HepG2 (cell line): ENCODE measurements around the gene SRSF3. TPM values are rescaled to one million over a fixed set of nuclear protein-coding genes. Genes with fewer than 3 reads are reported as not detected.
A peak's percentile ranks its signal among the peaks of the same experiment; 100 is the strongest.

Experiments used
- GLI4 ChIP-seq: sonication (generic); formaldehyde crosslinking; IDR thresholded peaks from 2 replicates; pipeline ENCODE4 v1.5.1; 2020; ENCODE audit warnings: missing genetic modification reagents, mild to moderate bottlenecking, moderate library complexity, borderline replicate concordance
- KAT2B ChIP-seq: fragments of 150-350 bp; IDR thresholded peaks from 2 replicates; pipeline ENCODE4 v1.6.1; 2014; ENCODE audit warnings: low read depth, low read length, borderline replicate concordance
- MTF1 ChIP-seq: sonication (generic); formaldehyde crosslinking; IDR thresholded peaks from 2 replicates; pipeline ENCODE4 v1.5.0; 2020; ENCODE audit warnings: missing genetic modification reagents
- MXD4 ChIP-seq: IDR thresholded peaks from 2 replicates; pipeline ENCODE4 v1.6.1; 2016; ENCODE audit warnings: mild to moderate bottlenecking, missing biosample characterization, missing genetic modification reagents
- PAX8 ChIP-seq: sonication (generic); formaldehyde crosslinking; IDR thresholded peaks from 2 replicates; pipeline ENCODE4 v1.8.0; 2022; ENCODE audit warnings: mild to moderate bottlenecking, missing genetic modification reagents, borderline replicate concordance
- XRCC5 ChIP-seq: fragments of 200-400 bp; formaldehyde crosslinking; optimal IDR thresholded peaks from 2 replicates; pipeline ENCODE3; 2017; ENCODE audit warnings: mild to moderate bottlenecking, low read length
- ZNF253 ChIP-seq: sonication (generic); formaldehyde crosslinking; IDR thresholded peaks from 2 replicates; pipeline ENCODE4 v1.8.0; 2022; ENCODE audit warnings: mild to moderate bottlenecking, missing genetic modification reagents, borderline replicate concordance
- ZNF335 ChIP-seq: sonication (generic); formaldehyde crosslinking; IDR thresholded peaks from 2 replicates; pipeline ENCODE4 v1.4.0; 2020; ENCODE audit warnings: missing genetic modification reagents
- ZNF577 ChIP-seq: sonication (generic); formaldehyde crosslinking; IDR thresholded peaks from 2 replicates; pipeline ENCODE4 v1.4.0; 2020; ENCODE audit warnings: mild to moderate bottlenecking, low read depth, missing genetic modification reagents, borderline replicate concordance
- ZNF781 ChIP-seq: sonication (generic); formaldehyde crosslinking; IDR thresholded peaks from 2 replicates; pipeline ENCODE4 v1.5.1; 2020; ENCODE audit warnings: borderline replicate concordance, mild to moderate bottlenecking, missing genetic modification reagents; ENCODE audit errors: not compliant biosample characterization
- ZSCAN29 ChIP-seq: sonication (generic); formaldehyde crosslinking; conservative IDR thresholded peaks from 2 replicates; pipeline ENCODE4 v1.4.0; 2020; ENCODE audit warnings: mild to moderate bottlenecking, missing genetic modification reagents
- polyA plus RNA-seq, 8 experiments: library from polyadenylated mRNA; depleted of rRNA in 3 of 8; stranded (reverse) in 7 of 8; unstranded in 1 of 8; fragments of >200 nt; fragmentation: Illumina TruSeq in 4 of 8; extraction: Trizol in 4 of 8; gene quantifications; 2 replicates each; pipeline versions ENCODE4 v1.2.1 to v1.2.3, GENCODE V29; 2011 to 2016; ENCODE audit warnings: low read depth in 4 of 8, missing spikeins in 1 of 8, mixed read lengths in 1 of 8; ENCODE audit not compliant: insufficient read depth in 1 of 8
- total RNA-seq, 5 experiments: library from RNA; depleted of rRNA; stranded (reverse); fragments of >200 nt; fragmentation: Illumina TruSeq; extraction: Trizol; gene quantifications; 2 replicates each; pipeline ENCODE4 v1.2.3, GENCODE V29; 2016; ENCODE audit warnings: low read depth in 1 of 5
- TF ChIP-seq, protein P1 (sequence below): sonication (generic); formaldehyde crosslinking; IDR thresholded peaks from 2 replicates; pipeline ENCODE4 v1.9.0; 2021; ENCODE audit warnings: missing genetic modification reagents, borderline replicate concordance
- TF ChIP-seq, protein P2 (sequence below): sonication (generic); formaldehyde crosslinking; IDR thresholded peaks from 2 replicates; pipeline ENCODE4 v1.4.0; 2020; ENCODE audit warnings: mild to moderate bottlenecking, missing genetic modification reagents
- TF ChIP-seq, protein P3 (sequence below): sonication (generic); formaldehyde crosslinking; IDR thresholded peaks from 2 replicates; pipeline ENCODE4 v1.5.1; 2020; ENCODE audit warnings: missing genetic modification reagents, mild to moderate bottlenecking, borderline replicate concordance
- TF ChIP-seq, protein P4 (sequence below): sonication (generic); formaldehyde crosslinking; IDR thresholded peaks from 2 replicates; pipeline ENCODE4 v1.5.0; 2020; ENCODE audit warnings: missing genetic modification reagents, mild to moderate bottlenecking, borderline replicate concordance

Gene SRSF3
- total and polyA plus RNA-seq, 2 of the 13 experiments (the other 11 are each of a cell fraction or from before 2014, with no cell fraction given) = 206 to 684 TPM

DNA sequence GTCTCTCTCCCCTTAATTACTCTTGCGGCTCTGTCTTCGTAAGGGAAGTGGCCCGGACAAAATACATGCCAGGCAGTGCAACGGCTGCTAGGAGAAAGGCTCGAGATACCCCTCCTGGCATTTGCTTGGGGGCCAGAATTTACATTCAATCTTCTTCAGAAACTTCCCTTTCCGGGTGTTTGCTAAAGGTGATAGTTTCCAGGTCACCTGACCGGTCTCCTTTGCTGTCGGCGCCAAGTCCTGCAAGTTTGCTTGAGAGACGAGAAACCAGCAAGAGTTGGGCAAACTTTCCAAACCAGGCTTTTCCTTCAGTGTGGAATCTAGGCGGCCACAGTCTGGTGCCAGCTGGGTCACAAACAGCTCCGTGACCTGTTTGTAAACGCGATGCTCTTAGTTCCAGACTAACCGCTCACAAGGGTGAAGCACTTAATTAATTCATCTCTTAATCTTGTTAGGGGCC is 563 bp upstream of the SRSF3 start (continued):
- TF ChIP-seq KAT2B (no peak), PAX8 (CRISPR knock-in tag) (0 out of 2 replicates have a peak, but pooled peaks have one; percentile 18), XRCC5 (no peak), ZSCAN29 (no peak), ZNF253 (CRISPR knock-in tag) (no peak), MXD4 (CRISPR knock-in tag) (no peak), ZNF335 (CRISPR knock-in tag) (no peak), ZNF781 (CRISPR knock-in tag) (no peak), MTF1 (CRISPR knock-in tag) (peak; percentile 65; the same call in 1 of the 2 replicates), ZNF577 (CRISPR knock-in tag) (no peak), GLI4 (CRISPR knock-in tag) (0 out of 2 replicates have a peak, but pooled peaks have one; percentile 51)
- TF ChIP-seq, protein P1, sequence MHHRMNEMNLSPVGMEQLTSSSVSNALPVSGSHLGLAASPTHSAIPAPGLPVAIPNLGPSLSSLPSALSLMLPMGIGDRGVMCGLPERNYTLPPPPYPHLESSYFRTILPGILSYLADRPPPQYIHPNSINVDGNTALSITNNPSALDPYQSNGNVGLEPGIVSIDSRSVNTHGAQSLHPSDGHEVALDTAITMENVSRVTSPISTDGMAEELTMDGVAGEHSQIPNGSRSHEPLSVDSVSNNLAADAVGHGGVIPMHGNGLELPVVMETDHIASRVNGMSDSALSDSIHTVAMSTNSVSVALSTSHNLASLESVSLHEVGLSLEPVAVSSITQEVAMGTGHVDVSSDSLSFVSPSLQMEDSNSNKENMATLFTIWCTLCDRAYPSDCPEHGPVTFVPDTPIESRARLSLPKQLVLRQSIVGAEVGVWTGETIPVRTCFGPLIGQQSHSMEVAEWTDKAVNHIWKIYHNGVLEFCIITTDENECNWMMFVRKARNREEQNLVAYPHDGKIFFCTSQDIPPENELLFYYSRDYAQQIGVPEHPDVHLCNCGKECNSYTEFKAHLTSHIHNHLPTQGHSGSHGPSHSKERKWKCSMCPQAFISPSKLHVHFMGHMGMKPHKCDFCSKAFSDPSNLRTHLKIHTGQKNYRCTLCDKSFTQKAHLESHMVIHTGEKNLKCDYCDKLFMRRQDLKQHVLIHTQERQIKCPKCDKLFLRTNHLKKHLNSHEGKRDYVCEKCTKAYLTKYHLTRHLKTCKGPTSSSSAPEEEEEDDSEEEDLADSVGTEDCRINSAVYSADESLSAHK (CRISPR knock-in tag) = peak; percentile 28; the same call in 1 of the 2 replicates
- TF ChIP-seq, protein P2, sequence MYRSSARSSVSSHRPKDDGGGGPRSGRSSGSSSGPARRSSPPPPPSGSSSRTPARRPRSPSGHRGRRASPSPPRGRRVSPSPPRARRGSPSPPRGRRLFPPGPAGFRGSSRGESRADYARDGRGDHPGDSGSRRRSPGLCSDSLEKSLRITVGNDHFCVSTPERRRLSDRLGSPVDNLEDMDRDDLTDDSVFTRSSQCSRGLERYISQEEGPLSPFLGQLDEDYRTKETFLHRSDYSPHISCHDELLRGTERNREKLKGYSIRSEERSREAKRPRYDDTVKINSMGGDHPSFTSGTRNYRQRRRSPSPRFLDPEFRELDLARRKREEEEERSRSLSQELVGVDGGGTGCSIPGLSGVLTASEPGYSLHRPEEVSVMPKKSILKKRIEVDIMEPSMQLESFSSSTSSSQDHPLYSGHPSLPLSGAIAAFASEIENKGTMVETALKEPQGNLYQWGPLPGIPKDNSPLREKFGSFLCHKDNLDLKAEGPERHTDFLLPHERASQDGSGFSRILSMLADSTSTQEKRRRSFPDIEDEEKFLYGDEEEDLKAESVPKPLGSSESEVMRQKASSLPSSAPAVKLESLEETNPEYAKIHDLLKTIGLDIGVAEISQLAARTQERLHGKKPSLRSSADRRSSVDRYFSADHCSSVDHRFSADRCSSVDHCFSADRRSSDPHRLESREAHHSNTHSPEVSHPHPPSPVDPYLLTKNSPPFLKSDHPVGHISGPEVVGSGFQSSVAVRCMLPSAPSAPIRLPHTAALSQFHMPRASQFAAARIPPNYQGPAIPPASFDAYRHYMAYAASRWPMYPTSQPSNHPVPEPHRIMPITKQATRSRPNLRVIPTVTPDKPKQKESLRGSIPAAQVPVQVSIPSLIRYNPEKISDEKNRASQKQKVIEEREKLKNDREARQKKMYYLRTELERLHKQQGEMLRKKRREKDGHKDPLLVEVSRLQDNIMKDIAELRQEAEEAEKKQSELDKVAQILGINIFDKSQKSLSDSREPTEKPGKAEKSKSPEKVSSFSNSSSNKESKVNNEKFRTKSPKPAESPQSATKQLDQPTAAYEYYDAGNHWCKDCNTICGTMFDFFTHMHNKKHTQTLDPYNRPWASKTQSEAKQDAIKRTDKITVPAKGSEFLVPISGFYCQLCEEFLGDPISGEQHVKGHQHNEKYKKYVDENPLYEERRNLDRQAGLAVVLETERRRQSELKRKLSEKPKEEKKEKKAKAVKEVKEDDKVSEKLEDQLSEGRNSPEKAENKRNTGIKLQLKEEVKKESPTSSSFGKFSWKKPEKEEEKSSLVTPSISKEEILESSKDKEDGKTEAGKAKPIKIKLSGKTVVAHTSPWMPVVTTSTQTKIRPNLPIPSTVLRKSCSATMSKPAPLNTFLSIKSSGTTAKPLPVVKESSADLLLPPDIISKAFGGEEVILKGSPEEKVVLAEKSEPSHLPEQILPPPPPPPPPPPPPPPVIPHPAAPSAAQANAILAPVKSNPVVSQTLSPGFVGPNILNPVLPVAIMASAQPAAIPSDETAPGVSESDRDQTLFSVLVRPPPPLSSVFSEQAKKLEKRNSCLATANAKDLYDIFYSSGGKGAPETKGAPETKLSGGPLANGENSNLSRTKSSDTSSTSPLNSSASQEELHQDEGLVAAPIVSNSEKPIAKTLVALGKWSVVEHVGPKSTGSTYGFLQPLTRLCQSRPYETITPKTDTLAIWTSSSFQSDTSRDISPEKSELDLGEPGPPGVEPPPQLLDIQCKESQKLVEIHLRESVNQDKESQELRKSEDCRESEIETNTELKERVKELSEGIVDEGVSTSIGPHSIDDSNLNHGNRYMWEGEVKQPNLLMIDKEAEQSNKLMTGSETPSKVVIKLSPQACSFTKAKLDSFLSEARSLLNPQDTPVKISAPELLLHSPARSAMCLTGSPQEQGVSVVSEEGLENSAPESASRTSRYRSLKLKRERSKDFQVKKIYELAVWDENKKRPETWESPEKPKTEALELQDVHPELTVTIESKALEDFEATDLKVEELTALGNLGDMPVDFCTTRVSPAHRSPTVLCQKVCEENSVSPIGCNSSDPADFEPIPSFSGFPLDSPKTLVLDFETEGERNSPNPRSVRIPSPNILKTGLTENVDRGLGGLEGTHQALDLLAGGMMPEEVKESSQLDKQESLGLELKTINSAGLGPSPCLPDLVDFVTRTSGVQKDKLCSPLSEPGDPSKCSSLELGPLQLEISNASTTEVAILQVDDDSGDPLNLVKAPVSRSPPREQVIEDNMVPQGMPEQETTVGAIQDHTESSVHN (CRISPR knock-in tag) = no peak
- TF ChIP-seq, protein P3, sequence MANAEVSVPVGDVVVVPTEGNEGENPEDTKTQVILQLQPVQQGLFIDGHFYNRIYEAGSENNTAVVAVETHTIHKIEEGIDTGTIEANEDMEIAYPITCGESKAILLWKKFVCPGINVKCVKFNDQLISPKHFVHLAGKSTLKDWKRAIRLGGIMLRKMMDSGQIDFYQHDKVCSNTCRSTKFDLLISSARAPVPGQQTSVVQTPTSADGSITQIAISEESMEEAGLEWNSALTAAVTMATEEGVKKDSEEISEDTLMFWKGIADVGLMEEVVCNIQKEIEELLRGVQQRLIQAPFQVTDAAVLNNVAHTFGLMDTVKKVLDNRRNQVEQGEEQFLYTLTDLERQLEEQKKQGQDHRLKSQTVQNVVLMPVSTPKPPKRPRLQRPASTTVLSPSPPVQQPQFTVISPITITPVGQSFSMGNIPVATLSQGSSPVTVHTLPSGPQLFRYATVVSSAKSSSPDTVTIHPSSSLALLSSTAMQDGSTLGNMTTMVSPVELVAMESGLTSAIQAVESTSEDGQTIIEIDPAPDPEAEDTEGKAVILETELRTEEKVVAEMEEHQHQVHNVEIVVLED = no peak
- TF ChIP-seq, protein P4, sequence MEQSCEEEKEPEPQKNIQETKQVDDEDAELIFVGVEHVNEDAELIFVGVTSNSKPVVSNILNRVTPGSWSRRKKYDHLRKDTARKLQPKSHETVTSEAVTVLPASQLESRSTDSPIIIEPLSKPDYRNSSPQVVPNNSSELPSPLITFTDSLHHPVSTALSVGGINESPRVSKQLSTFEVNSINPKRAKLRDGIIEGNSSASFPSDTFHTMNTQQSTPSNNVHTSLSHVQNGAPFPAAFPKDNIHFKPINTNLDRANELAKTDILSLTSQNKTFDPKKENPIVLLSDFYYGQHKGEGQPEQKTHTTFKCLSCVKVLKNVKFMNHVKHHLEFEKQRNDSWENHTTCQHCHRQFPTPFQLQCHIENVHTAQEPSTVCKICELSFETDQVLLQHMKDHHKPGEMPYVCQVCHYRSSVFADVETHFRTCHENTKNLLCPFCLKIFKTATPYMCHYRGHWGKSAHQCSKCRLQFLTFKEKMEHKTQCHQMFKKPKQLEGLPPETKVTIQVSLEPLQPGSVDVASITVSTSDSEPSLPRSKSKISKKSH (CRISPR knock-in tag) = no peak
